Stomach smooth muscle (tissue), 2 donors: Measurements from ENCODE around the gene DNAJC25.
"Not testable (repeated sequence)": the region's sequence is repeated elsewhere in the genome, so short reads cannot be mapped to it uniquely, and the experiment has no call there.

Experiments
- H3K27ac ChIP-seq: one replicate; pipeline ENCODE4 v1.7.0; 2013; ENCODE audit warnings: mild to moderate bottlenecking, low read length, inconsistent platforms
- H3K27me3 ChIP-seq, 2 donors: one replicate each; pipeline ENCODE4 v1.7.0; 2013; ENCODE audit warnings: low read length in 2 of 2; ENCODE audit not compliant: insufficient read depth in 2 of 2, control insufficient read depth in 1 of 2
- H3K36me3 ChIP-seq, 2 donors: one replicate each; pipeline ENCODE4 v1.7.0; 2013; ENCODE audit warnings: low read length in 2 of 2; ENCODE audit not compliant: control insufficient read depth in 2 of 2, insufficient read depth in 2 of 2
- H3K4me1 ChIP-seq: one replicate; pipeline ENCODE4 v1.7.0; 2013; ENCODE audit warnings: low read length; ENCODE audit not compliant: control insufficient read depth, insufficient read depth
- H3K4me3 ChIP-seq, 2 donors: one replicate each; pipeline ENCODE4 v1.7.0; 2013; ENCODE audit warnings: low read length in 2 of 2
- H3K9ac ChIP-seq, 2 donors: one replicate each; pipeline ENCODE4 v1.7.0; 2013; ENCODE audit warnings: low read length in 2 of 2, mild to moderate bottlenecking in 1 of 2
- H3K9me3 ChIP-seq, 2 donors: one replicate each; pipeline ENCODE4 v1.7.0; 2013; ENCODE audit warnings: low read length in 2 of 2; ENCODE audit not compliant: control insufficient read depth in 2 of 2
- donor health status: healthy.
- donor health status: Pancreatic carcinoma.

The DNAJC25 gene

DNA sequence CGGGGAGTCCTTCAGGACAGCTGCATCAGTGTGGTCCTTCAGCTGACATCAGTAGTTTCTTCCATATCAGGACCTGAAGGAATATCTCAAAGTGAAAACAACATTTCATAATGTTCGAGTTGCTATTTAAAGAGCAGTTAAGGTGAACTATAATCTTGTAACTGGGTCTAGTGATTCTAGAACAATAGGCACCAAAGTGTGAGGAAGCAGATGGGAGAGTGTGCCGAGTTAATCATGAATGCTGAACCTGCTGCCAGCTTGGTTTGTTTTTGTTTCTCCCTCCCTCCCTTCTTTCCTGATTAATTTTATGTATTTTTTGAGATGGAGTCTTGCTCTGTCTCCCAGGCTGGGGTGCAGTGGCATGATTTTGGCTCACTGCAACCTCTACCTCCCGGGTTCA is 28.1 kb upstream of the DNAJC25 start:
- H3K27me3 ChIP-seq: no peaks in the 10 kb centered on the region
- no peak overlapping the region for H3K9ac ChIP-seq
- no peaks in the 10 kb centered on the region for H3K36me3 ChIP-seq
- H3K9me3 ChIP-seq: no peaks in the 10 kb centered on the region
- peaks cover 9% of the 10 kb centered on the region for H3K4me1 ChIP-seq
- H3K27ac ChIP-seq: no peak overlapping the region
- H3K4me3 ChIP-seq: no peak overlapping the region

DNA sequence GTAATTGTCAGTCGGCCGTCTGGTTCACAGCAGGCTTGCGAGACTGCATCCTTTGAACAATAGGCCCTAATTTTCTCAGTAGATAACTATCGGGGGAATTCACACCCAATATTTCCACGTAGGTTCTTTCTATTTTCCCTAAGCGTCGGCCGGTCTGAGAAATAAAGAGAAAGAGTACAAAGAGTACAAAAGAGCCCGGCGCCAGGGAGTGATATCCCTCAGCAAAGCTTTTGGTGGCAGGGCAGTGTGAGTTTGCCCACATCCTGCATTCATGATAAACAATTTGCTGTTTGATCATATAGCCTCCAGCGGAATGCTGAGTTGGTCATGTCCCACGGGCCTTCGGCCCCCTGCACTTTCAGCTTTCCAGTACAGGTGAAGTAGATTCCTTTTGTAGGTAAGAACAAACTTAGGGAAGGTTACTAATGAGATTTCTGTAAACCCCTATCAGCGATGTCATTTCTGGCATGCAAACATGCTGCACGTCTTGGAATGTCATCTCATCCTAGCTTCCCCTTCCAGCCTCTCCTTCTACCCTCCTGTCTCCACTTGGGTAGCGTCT is 27.0 kb upstream of the DNAJC25 start:
- Histone ChIP-seq H3K9ac (no peak overlapping the region), H3K4me3 (no peak overlapping the region), H3K27ac (no peak overlapping the region), H3K27me3 (peaks cover 0 to 4% of the 10 kb centered on the region in 2 donors), H3K36me3 (no peaks in the 10 kb centered on the region), H3K9me3 (no peaks in the 10 kb centered on the region), H3K4me1 (peaks cover 5% of the 10 kb centered on the region)

- H3K36me3 ChIP-seq: no peaks in the 10 kb centered on the region
- H3K9me3 ChIP-seq: no peaks in the 10 kb centered on the region
- H3K27me3 ChIP-seq: peaks cover 3 to 7% of the 10 kb centered on the region in 2 donors
- no peak overlapping the region for H3K27ac ChIP-seq
- H3K4me1 ChIP-seq: peaks cover 1% of the 10 kb centered on the region
- H3K4me3 ChIP-seq: no peak overlapping the region
- H3K9ac ChIP-seq: no peak overlapping the region
These were observed 26.0 kb upstream of the DNAJC25 start for GRCh38 chr9:111605041-111605559.

GRCh38 chr9:111610149-111610548 is 21.0 kb upstream of the DNAJC25 start:
- H3K27ac ChIP-seq: no peak overlapping the region
- H3K4me1 ChIP-seq: no peaks in the 10 kb centered on the region
- H3K4me3 ChIP-seq: no peak overlapping the region
- peaks cover 7 to 11% of the 10 kb centered on the region in 2 donors for H3K27me3 ChIP-seq
- no peaks in the 10 kb centered on the region for H3K36me3 ChIP-seq
- no peaks in the 10 kb centered on the region for H3K9me3 ChIP-seq
- H3K9ac ChIP-seq: no peak overlapping the region

- Histone ChIP-seq H3K4me1 (no peaks in the 10 kb centered on the region), H3K4me3 (no peak overlapping the region), H3K27me3 (peaks cover 7 to 11% of the 10 kb centered on the region in 2 donors), H3K36me3 (no peaks in the 10 kb centered on the region), H3K9ac (no peak overlapping the region), H3K27ac (no peak overlapping the region), H3K9me3 (no peaks in the 10 kb centered on the region)
These were observed 20.3 kb upstream of the DNAJC25 start for GRCh38 chr9:111610845-111611244.

- Histone ChIP-seq H3K9me3 (no peaks in the 10 kb centered on the region), H3K36me3 (no peaks in the 10 kb centered on the region), H3K4me1 (no peaks in the 10 kb centered on the region), H3K27ac (no peak overlapping the region), H3K9ac (no peak overlapping the region), H3K4me3 (no peak overlapping the region), H3K27me3 (peaks cover 7 to 9% of the 10 kb centered on the region in 2 donors)
These were observed 17.6 kb upstream of the DNAJC25 start for GRCh38 chr9:111613436-111614040.

DNA sequence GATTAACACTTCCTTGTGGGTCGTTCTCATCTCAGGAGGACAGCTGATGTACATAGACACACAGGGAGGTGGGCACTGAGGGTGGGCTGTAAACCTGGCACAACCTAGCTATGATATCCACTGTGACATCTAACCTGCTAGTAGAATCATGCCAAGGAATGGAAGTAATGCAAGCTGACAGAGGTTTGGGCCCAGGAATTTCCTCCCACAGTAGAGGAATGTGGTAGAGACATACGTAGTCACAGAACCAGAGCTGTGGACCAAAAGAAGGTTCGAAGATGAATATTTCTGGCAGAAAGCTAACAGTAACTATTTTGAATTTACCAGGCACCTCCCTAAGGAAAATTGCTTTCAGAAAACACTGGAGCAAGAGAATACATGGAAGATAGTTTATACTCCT is 15.2 kb upstream of the DNAJC25 start:
- no peaks in the 10 kb centered on the region for H3K4me1 ChIP-seq
- H3K9me3 ChIP-seq: no peaks in the 10 kb centered on the region
- H3K27ac ChIP-seq: no peak overlapping the region
- no peak overlapping the region for H3K9ac ChIP-seq
- no peaks in the 10 kb centered on the region for H3K36me3 ChIP-seq
- no peak overlapping the region for H3K4me3 ChIP-seq
- peaks cover 3 to 4% of the 10 kb centered on the region in 2 donors for H3K27me3 ChIP-seq

- H3K4me3 ChIP-seq, H3K9me3 ChIP-seq, H3K27me3 ChIP-seq, H3K36me3 ChIP-seq, H3K27ac ChIP-seq, H3K9ac ChIP-seq, H3K4me1 ChIP-seq: not testable (repeated sequence)
These were observed 13.8 kb upstream of the DNAJC25 start for GRCh38 chr9:111617349-111617748.

- Histone ChIP-seq H3K9ac (no peak overlapping the region), H3K27ac (no peak overlapping the region), H3K27me3 (peaks cover 0 to 2% of the 10 kb centered on the region in 2 donors), H3K4me1 (no peaks in the 10 kb centered on the region), H3K9me3 (no peaks in the 10 kb centered on the region), H3K36me3 (no peaks in the 10 kb centered on the region), H3K4me3 (no peak overlapping the region)
These were observed 9.1 kb upstream of the DNAJC25 start for GRCh38 chr9:111621895-111622480.

- Histone ChIP-seq H3K27me3 (peaks cover 0 to 2% of the 10 kb centered on the region in 2 donors), H3K4me1 (no peaks in the 10 kb centered on the region), H3K36me3 (no peaks in the 10 kb centered on the region), H3K9ac (no peak overlapping the region), H3K27ac (no peak overlapping the region), H3K4me3 (no peak overlapping the region), H3K9me3 (no peaks in the 10 kb centered on the region)
These were observed 8.5 kb upstream of the DNAJC25 start for GRCh38 chr9:111622626-111623025.
